ENCODE data around the gene TIMM44. TPM values are rescaled to one million over a fixed set of nuclear protein-coding genes. Genes with fewer than 3 reads are reported as not detected.
A peak's percentile ranks its signal among the peaks of the same experiment; 100 is the strongest.

TIMM44 gene
- total RNA-seq, 2 experiments from 2014 or later = 86.0 to 116 TPM

GRCh38 chr19:7924651-7925170, 18.8 kb downstream of the TIMM44 start:
- ChIA-PET CTCF (ENCODE audit: unreplicated experiment) (no interaction called here), POLR2A (no interaction called here)
- BruUV-seq (replicated peaks) = no TSS peak

GRCh38 chr19:7924241-7924640, 19.2 kb downstream of the TIMM44 start:
- H3K4me3 ChIP-seq (ENCODE audit: low read depth, low read length, poor library complexity, severe bottlenecking) = no peak overlapping the region
- TF ChIP-seq EZH2phosphoT487 (IDR thresholded peaks at IDR 0.05; ENCODE audit: borderline replicate concordance, low read depth, low read length) (no peak), CTCF (conservative IDR thresholded peaks at IDR 0.05; ENCODE audit: low read length) (no peak)
- no peaks in the 10 kb centered on the region for H3K9me3 ChIP-seq (ENCODE audit: low read length)
- H3K4me2 ChIP-seq (ENCODE audit: low read length) = no peak overlapping the region
- H4K20me1 ChIP-seq (ENCODE audit: insufficient read depth, low read length) = peaks cover 6% of the 10 kb centered on the region; the same call in 1 of the 2 replicates
- ChIA-PET CTCF (ENCODE audit: unreplicated experiment) (no interaction called here), POLR2A (no interaction called here)
- no TSS peak for BruUV-seq (replicated peaks)
- no peak for DNase-seq (ENCODE audit: low spot score)
- H2AFZ ChIP-seq (ENCODE audit: low read length) = no peak overlapping the region
- intact Hi-C loops (cut with micrococcal nuclease; ENCODE audit: unreplicated experiment) = no loop called here
- no peaks in the 10 kb centered on the region for H3K79me2 ChIP-seq (ENCODE audit: insufficient read depth, low read depth, low read length)
- peaks cover 20% of the 10 kb centered on the region for H3K4me1 ChIP-seq (ENCODE audit: insufficient read depth, low read length, poor library complexity, severe bottlenecking)
- peaks cover 11% of the 10 kb centered on the region; the same call in 1 of the 2 replicates for H3K36me3 ChIP-seq (ENCODE audit: insufficient read depth, low read length)
- no peaks in the 10 kb centered on the region for H3K9me2 ChIP-seq (ENCODE audit: insufficient read depth, low read length)
- no peak overlapping the region for H3K27ac ChIP-seq (ENCODE audit: low read depth, low read length, poor library complexity, severe bottlenecking)

More at GRCh38 chr19:7924651-7925170, 18.8 kb downstream of the TIMM44 start:
- no peaks in the 10 kb centered on the region for H3K9me2 ChIP-seq (ENCODE audit: insufficient read depth, low read length)
- peaks cover 6% of the 10 kb centered on the region; the same call in 1 of the 2 replicates for H4K20me1 ChIP-seq (ENCODE audit: insufficient read depth, low read length)
- H3K27ac ChIP-seq (ENCODE audit: low read depth, low read length, poor library complexity, severe bottlenecking) = no peak overlapping the region
- peaks cover 11% of the 10 kb centered on the region; the same call in 1 of the 2 replicates for H3K36me3 ChIP-seq (ENCODE audit: insufficient read depth, low read length)
- no peak overlapping the region for H2AFZ ChIP-seq (ENCODE audit: low read length)
- no peak for DNase-seq (ENCODE audit: low spot score)
- H3K4me2 ChIP-seq (ENCODE audit: low read length) = peak overlapping the region; percentile 64
- intact Hi-C loops (cut with micrococcal nuclease; ENCODE audit: unreplicated experiment) = loop anchor here (1.0 kb wide), 1 partner anchor 71 kb away; no protein-coding TSS in a partner anchor
- peaks cover 17% of the 10 kb centered on the region for H3K4me1 ChIP-seq (ENCODE audit: insufficient read depth, low read length, poor library complexity, severe bottlenecking)
- H3K9me3 ChIP-seq (ENCODE audit: low read length) = no peaks in the 10 kb centered on the region
- no peaks in the 10 kb centered on the region for H3K79me2 ChIP-seq (ENCODE audit: insufficient read depth, low read depth, low read length)
- H3K4me3 ChIP-seq (ENCODE audit: low read depth, low read length, poor library complexity, severe bottlenecking) = no peak overlapping the region
- TF ChIP-seq EZH2phosphoT487 (IDR thresholded peaks at IDR 0.05; ENCODE audit: borderline replicate concordance, low read depth, low read length) = no peak
- TF ChIP-seq CTCF (conservative IDR thresholded peaks at IDR 0.05; ENCODE audit: low read length) = no peak

Data from OCI-LY7 (cell line).